IPS-18c (cell line): Measurements from ENCODE around the gene DHRS2.
A peak's percentile ranks its signal among the peaks of the same experiment; 100 is the strongest.

Experiments
- H3K4me3 ChIP-seq: 2 replicates; pipeline ENCODE4 v1.7.0; 2013; ENCODE audit warnings: low read depth, mild to moderate bottlenecking, low read length, moderate library complexity; ENCODE audit not compliant: insufficient read depth
- H3K9me3 ChIP-seq: one replicate; pipeline ENCODE4 v1.6.1; 2013; ENCODE audit warnings: mild to moderate bottlenecking, low read length, moderate library complexity; ENCODE audit not compliant: control insufficient read depth, insufficient read depth

DHRS2 gene

DNA sequence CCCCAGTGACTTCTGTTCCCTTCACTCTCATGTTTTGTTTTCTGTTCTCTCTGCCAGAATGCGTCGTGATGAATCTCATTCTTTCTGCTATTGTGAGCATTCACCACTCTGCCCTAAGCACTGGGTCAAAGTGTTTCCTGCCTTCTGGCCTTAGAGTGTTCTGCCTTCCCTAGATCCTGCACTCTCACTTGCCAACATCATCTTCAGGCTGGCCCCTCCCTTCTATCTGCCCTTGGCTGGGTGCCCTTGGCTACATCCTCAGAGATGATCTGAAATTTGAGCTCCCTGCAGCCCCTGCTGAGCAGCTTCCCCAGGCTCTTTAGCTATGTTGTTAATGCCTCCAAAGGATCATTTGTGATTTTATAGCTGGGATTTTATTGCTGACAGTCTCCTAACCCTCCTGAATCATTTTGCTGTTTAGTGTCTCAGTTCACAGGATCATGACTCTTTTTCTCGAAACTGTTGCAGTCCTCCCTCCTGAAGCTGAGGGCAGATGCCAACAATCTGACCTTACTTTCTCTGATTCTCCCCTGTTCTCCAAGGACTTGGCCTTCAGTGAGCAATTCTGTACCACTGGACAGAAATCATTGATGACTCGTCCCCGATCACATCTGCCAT lies 4.5 kb downstream of the DHRS2 start:
- Histone ChIP-seq H3K4me3 (no peak overlapping the region), H3K9me3 (no peaks in the 10 kb centered on the region)

DNA sequence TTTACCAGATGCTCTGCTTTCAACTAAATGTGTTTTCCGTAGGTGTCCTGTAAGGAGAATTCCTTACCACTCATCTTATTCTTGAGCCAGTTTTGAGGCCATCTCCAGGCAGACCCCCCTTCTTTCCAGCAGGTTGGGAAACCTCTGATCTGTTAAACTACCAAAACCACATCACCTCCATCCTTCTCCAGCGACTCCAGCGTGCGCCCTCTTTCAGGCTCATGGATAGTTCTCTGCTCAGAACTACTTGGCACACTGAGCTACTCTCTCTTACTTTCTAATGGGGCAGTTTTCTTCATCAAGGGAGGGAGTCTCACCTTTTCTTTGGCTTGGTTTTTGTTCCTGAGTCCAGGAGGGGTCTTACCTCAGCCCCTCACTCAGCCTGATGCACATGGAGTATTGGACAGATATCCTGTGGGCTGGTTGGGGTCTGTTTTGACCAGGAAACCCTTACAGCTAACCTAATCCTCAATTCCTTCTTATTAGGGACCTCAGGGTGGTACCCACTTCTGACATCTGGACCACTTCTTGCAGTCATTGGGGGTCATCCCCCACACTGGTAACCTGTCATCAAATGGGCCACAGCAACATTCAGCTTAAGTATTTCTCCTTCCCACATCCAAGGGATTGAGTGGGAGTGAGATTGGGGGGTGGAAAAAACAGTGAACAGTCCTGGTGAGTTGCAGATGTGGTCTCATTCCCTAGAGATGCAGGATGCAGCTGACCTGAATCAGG lies 5.2 kb downstream of the DHRS2 start:
- no peak overlapping the region for H3K4me3 ChIP-seq
- no peaks in the 10 kb centered on the region for H3K9me3 ChIP-seq

DNA sequence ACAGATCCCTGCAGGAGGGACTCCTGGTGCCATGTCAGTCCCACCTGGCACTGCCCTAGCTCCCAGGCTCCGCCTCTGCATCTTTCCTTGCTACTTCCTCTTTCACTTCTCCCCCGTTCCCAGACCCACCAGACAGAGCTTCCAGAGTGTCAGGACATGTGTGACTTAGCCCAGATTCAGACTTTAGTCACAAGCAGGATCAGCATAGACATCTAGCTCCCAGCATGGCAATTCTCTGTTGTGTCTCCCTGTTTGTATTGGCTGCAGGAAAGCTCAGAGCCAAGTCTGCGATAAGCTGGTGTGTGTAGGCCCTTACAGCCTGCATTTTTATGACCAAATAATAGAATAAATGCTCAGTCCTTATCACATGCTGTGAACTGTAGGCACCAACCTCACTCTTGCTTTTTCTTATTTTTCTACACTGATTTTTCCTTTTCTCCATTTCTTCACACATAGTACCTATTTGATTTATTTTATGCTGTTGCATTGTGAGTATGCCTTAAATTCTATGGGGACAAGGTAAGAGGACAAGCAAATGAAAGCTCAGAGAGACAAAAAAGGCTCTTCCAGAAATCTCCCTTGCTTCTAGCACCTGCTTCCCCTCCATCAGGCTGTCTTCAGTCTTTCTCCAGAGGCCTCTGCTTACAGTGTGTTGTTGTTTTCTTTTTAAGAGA lies 5.9 kb downstream of the DHRS2 start:
- no peaks in the 10 kb centered on the region for H3K9me3 ChIP-seq
- H3K4me3 ChIP-seq, result no peak overlapping the region

DNA sequence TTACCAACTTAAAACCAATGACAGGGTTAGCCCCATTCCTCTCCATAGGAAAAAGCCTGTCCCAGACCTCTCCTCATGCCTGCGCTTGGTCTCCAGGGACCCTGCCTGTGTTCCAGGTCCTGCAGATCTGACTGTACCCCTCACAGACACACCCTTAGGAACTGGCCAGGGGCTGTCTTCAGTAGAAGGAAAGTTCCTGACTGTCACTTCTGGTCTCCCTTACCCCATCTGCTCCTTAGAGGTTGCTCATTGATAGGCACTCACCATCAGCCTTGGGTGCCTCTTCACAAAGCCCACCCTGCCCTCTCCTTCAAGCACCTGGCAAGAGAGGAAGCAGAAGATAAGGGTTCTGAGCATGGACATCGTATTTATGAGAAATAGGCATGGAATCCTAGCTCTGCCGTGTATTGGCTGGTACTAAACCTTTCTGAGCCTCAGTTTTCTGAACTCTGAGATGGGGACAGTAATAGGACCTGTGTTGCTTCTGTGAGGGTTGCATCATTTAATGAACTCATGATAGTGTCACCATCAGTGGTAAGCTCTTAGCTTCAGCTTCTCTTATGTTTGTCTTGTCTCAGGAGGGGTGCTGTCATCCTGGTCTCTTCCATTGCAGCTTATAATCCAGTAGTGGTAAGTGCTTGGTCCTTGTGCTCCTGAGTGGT lies 7.5 kb downstream of the DHRS2 start:
- H3K9me3 ChIP-seq, result no peaks in the 10 kb centered on the region
- H3K4me3 ChIP-seq, result no peak overlapping the region

DNA sequence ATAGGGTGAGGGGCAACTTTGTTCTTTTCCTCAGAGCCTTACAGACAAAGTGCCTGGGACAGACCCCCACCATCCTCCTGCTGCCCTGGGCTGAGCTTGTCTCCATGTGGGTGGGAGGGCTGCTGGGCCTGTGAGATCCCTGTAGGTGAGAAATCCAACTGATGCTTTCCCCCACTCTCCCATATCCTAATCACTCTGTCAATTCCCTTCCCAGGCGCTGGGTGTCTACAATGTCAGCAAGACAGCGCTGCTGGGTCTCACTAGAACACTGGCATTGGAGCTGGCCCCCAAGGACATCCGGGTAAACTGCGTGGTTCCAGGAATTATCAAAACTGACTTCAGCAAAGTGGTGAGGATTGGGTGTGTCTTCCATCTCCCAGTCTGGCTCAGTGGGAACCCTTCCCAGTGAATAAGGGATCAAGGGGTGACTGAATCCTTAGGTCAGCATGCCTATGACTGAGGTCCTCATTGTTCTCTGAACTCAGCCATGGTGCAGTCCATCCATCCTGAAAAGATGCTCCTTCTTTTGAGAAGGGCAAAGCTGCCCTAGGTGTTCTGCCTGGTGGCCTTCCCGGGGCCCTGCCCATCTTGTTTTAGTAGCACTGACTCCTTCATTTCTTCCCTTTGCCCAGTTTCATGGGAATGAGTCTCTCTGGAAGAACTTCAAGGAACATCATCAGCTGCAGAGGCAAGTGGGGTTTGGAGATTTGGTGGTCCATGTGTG lies 8.2 kb downstream of the DHRS2 start:
- H3K9me3 ChIP-seq, result no peaks in the 10 kb centered on the region

DNA sequence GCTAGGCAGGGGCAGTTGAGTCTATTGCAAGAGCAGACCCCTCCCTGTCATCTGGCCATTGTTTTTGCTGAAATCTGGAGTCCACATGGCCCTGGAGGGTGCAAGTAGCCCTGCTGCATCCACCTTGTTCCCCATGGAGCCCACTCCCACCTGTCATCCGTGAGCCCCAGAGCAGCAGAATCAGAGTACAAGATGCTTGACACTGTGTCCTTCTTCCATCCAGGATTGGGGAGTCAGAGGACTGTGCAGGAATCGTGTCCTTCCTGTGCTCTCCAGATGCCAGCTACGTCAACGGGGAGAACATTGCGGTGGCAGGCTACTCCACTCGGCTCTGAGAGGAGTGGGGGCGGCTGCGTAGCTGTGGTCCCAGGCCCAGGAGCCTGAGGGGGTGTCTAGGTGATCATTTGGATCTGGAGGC lies 8.8 kb downstream of the DHRS2 start:
- H3K4me3 ChIP-seq, result no peak overlapping the region
- no peaks in the 10 kb centered on the region for H3K9me3 ChIP-seq

More for the DNA sequence above, 8.2 kb downstream of the DHRS2 start:
- peak overlapping the region; percentile 15; the same call in 1 of the 2 replicates for H3K4me3 ChIP-seq

DNA sequence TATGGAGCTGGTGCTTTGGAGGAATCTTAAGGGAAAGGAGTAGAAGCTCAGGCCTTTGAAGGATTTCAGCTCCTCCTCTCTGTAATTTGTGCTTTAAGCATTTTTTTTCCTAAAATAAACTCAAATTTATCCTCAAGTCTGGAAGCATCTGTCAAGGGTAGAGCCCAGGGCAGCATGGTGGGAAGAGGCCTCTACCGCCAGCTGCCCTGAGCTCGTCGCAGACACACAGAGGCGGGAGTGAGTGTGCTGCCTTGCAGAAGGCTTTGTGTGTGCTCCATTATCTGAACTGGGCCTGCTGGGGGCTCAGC lies 9.3 kb downstream of the DHRS2 start:
- Histone ChIP-seq H3K4me3 (no peak overlapping the region), H3K9me3 (no peaks in the 10 kb centered on the region)

DNA sequence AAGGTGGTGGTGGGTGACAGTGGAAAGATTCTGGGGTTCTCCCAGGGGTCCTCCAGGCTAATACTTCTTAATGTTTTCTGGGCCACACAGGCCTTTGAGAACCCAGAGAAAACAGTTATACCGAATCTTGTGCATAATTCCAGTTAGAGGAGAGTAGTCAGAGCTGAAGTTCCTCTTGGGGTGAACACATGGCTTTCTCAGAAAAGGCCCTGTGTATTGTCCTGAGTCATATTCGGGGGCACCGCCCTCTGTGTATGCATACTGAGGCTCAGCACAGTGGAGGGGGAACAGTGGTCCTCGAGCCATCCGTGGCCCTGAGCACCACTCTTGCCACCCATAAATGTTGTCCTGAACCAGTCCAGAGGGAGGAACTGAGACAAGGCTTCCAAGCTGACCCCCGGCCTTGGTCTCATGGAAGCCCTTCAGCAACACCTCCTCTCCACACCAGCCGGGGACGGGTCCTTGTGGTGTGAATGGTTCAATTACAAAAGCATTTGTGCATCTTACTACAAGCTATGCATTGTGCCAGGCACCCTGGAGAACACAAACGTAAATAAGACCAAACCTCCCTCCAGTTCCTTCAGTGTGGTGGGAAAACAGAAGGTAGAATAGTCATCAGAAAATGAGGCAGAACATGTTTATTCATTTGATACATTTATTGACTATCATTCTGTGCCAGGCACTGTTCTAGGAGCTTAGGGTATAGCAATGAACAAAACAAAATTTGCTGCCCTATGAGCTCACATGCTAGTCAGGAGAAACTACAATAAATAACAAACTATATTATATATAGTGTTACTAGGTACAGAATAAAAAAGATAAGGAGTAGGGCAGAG lies 9.9 kb downstream of the DHRS2 start:
- Histone ChIP-seq H3K9me3 (no peaks in the 10 kb centered on the region), H3K4me3 (no peak overlapping the region)

DNA sequence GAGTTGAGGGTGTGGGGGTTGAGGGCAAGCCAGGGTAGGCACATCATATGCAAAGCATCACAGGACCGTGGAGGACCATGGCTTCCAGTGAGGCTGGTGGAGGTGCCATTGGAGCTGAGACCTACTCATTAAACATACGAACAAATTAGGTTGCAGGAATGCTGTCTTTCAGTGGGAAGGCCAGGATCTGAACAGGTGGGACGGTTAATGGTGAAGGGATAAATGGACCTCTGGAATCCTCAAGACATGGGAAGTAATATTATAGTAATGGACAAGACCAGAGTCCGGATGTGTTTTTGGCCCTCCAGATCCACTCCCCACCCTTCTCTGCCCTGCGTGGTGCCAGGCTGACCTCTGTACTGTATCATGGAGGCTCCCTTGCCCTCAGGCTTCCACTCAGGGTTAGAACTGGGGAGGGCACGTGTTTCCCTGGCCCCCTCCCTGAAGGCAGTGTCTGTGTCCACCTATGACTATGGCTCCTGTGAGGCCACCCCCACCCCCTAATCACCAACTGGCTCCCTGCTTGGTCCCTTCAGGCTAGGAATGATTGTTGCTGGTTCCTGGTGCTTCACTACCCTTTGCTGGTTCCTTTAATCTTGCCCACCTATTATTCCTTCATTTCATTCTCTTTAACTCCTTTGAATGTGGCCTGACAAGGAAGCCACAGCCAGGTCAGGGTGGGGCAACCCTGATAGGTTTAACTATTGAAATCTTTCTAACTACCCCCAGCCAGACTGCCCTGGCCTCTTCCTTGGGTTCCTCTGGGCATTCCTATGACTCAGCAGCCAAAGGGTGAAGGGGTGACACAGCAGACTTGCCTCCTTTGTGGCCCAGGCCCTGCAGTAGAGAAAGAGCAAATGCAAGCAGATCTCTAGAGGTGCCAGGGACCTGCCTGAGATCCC lies 10.7 kb downstream of the DHRS2 start:
- Histone ChIP-seq H3K4me3 (no peak overlapping the region), H3K9me3 (no peaks in the 10 kb centered on the region)

DNA sequence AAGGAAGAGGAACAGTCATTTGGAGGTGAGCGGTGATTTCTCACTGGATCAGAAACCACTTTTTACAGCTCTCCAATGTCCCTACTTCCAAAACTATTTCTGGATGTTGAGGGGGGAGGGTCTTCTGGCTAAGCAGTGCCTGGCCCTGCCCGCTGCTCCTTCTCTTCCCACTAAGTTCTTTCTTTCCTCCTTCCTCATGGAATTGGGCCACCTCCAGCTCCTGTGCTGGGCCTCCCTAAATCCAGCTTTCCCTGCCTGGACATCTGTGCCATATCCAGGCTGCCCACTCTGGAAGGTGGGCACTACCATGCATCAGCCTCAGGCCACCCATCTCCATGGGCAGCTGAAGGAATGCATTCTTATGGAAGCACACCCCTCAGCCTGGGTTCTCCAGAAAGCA lies 11.5 kb downstream of the DHRS2 start:
- no peaks in the 10 kb centered on the region for H3K9me3 ChIP-seq
- H3K4me3 ChIP-seq, result no peak overlapping the region

DNA sequence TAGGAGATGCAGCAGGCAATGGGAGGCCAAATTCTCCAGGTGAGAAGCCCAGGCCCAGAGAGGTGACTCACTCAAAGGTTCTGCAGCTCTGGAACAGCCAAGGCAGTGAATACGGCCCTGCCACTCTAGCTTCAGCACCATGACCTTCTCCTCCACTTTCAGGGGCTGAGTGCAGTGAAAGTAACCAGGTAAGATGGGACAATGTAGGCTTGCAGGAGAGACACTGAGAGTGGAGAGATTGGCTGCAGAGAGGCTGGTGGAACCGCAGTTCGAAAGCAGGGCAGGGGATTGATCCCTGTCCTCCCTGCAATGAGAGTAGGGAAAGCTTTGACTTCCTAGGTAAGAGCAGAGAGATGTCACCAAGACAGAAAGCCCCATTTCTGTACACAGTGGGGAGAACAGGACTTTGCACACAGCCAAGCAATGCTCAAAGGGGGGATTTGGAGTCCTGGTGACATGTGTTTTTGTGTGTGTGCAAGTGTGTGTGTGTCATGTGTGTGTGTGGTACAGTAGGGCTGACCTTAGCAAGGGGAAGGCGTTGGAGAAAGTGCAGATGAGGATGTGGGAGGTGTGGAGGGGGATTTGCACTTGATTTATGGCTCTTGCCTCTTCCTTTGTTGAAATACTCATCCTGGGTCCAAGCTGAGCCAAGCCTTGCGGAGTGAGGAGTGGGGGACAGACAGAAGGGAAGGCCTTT lies 12.7 kb downstream of the DHRS2 start:
- no peaks in the 10 kb centered on the region for H3K9me3 ChIP-seq
- H3K4me3 ChIP-seq, result no peak overlapping the region

DNA sequence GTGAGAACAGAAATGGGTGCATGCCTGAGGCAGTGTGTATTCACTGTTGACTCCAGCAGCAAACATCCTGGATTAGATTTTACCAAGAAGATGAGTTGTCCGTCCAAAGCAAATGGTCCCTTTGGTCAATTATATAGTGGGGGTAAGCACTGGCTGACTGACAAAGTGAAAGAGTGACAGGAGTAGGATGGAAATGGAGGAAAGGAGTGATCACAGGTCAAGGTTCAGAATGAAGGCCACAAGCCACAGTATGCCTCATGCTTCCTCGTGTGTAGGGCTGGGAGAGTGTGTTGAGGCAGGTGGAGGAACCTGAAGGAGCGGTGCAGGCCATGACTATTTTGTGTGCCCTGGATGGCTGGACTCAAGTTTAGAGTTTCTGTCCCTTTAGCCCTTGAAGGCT lies 14.3 kb downstream of the DHRS2 start:
- Histone ChIP-seq H3K9me3 (no peaks in the 10 kb centered on the region), H3K4me3 (no peak overlapping the region)

DNA sequence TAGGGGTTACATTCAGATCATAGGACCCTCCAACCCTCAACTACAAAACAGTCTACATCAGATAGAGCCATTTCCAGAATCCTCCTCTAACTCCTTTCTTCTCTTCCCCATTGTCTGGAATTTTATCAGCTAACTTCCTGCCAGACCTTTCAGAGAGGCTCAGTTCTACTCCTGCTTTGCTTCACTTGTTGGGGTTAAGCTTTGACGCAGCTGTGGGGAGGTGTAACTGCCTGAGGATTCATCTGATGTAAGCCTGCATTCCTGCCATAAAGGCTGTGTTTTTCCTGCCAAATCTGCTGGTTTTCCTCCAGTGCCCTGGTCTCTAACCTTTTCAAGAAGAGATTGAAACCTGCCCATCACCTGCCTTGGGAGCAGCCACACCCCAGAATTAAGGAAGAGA lies 16.9 kb downstream of the DHRS2 start:
- H3K4me3 ChIP-seq, result no peak overlapping the region
- peaks cover 2% of the 10 kb centered on the region for H3K9me3 ChIP-seq

DNA sequence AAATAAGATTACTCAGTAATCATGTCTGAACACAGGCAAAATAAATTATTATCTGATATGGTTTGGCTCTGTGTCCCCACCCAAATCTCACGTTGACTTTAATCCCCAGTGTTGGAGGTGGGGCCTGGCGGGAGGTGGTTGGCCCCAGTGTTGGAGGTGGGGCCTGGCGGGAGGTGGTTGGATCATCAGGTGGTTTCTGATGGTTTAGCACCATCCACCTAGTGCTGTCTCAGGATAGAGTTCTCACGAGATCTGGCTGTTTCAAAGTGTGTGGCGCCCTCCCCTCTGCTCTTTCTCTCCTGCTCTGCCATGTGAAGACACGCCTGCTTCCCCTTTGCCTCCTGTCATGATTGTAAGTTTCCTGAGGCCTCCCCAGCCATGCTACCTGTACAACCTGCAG lies 18.1 kb downstream of the DHRS2 start:
- Histone ChIP-seq H3K4me3 (no peak overlapping the region), H3K9me3 (peaks cover 2% of the 10 kb centered on the region)

DNA sequence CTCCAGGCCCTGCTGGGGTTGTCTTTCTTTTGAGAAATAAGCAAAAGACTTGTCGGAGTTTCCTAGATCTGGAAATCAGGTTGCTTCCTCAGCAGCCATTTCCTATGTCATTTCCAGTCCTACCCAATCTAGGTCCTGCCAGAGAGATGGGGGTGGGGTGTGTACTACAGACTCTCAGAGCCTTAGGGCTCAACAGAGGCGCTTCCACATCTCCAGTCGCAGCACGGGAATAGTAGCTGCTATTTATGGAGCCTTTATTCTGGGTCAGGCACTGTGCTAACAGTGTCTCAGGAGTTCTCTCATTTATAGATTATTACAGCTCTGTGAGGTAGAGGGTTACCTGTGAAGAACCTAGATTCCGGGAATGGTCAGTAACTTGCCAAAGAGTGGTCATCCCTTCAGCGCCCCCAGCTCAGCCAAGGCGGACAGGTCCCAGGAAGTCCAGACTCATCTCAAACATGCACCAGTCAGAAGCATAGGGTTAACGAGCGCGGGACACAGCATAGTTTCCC lies 21.9 kb downstream of the DHRS2 start:
- peaks cover 2% of the 10 kb centered on the region for H3K9me3 ChIP-seq
- no peak overlapping the region for H3K4me3 ChIP-seq
